ENCODE measurements around the gene NMU.

GRCh38 chr4:55547466-55547770, 88.7 kb downstream of the NMU start:
- no peak for TF ChIP-seq BHLHE40 (IDR thresholded peaks at IDR 0.05; ENCODE audit: borderline replicate concordance)
- TF ChIP-seq ARNT (IDR thresholded peaks at IDR 0.05), result no peak
- TF ChIP-seq, protein P1, sequence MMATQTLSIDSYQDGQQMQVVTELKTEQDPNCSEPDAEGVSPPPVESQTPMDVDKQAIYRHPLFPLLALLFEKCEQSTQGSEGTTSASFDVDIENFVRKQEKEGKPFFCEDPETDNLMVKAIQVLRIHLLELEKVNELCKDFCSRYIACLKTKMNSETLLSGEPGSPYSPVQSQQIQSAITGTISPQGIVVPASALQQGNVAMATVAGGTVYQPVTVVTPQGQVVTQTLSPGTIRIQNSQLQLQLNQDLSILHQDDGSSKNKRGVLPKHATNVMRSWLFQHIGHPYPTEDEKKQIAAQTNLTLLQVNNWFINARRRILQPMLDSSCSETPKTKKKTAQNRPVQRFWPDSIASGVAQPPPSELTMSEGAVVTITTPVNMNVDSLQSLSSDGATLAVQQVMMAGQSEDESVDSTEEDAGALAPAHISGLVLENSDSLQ (IDR thresholded peaks at IDR 0.05), result no peak
- no peak for TF ChIP-seq ZNF384 (IDR thresholded peaks at IDR 0.05)
- TF ChIP-seq NFRKB (IDR thresholded peaks at IDR 0.05), result no peak

Data from HEK293T (cell line).